ENCODE results near the gene ZNF823. TPM values are rescaled to one million over a fixed set of nuclear protein-coding genes. Genes with fewer than 3 reads are reported as not detected.

Gene ZNF823
- total and polyA plus RNA-seq, 2 of the 13 experiments (the other 11 are each of a cell fraction or from before 2014, with no cell fraction given), result 5.7 to 11.7 TPM

DNA sequence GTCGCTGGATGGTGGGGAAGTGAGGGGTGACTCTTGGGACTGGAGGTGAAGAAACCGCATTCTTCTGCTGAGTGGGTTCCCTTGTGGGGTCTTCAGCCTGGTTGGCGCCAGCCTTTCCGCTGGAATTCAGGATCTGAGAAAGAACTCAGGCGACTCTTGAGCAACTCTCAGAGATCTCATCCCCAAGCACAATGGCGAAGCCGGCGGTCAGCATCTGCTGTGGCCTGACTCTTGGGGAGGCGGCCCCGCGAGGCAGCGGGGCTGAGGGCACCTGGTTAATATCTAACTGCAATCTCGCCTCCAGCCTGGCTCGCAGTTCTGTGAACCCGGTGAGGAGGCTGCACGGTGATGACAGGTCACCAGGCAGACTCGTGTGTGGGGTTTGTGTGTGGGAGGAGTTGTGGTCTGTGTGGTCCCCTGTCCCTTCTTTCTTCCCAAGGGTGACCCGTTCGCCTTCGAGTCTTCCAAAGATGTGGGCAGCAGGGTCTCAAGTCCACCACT, 28.9 kb upstream of the ZNF823 start (continued):
- TF ChIP-seq, protein P1, sequence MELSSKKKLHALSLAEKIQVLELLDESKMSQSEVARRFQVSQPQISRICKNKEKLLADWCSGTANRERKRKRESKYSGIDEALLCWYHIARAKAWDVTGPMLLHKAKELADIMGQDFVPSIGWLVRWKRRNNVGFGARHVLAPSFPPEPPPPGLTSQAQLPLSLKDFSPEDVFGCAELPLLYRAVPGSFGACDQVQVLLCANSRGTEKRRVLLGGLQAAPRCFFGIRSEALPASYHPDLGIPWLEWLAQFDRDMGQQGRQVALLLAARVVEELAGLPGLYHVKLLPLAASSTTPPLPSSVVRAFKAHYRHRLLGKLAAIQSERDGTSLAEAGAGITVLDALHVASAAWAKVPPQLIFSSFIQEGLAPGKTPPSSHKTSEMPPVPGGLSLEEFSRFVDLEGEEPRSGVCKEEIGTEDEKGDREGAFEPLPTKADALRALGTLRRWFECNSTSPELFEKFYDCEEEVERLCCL (CRISPR knock-in tag; IDR thresholded peaks at IDR 0.05; ENCODE audit: borderline replicate concordance), result no peak
- TF ChIP-seq EEA1 (CRISPR knock-in tag; IDR thresholded peaks at IDR 0.05; ENCODE audit: borderline replicate concordance) (no peak), RNF2 (conservative IDR thresholded peaks at IDR 0.05; ENCODE audit: low read depth) (no peak), KLF16 (CRISPR knock-in tag; IDR thresholded peaks at IDR 0.05) (no peak; a peak in 1 of 4 replicates), TCF12 (IDR thresholded peaks at IDR 0.05) (no peak), TCF12 (CRISPR knock-in tag; IDR thresholded peaks at IDR 0.05) (no peak), MIER3 (CRISPR knock-in tag; IDR thresholded peaks at IDR 0.05; ENCODE audit: borderline replicate concordance) (no peak), ZNF296 (CRISPR knock-in tag; conservative IDR thresholded peaks at IDR 0.05) (no peak), ZNF451 (CRISPR knock-in tag; IDR thresholded peaks at IDR 0.05) (no peak), RXRA (CRISPR knock-in tag; IDR thresholded peaks at IDR 0.05) (peak; percentile 37; the same call in 1 of the 2 replicates), SMAD1 (CRISPR knock-in tag; IDR thresholded peaks at IDR 0.05; ENCODE audit: borderline replicate concordance, low read depth) (no peak), ZNF264 (CRISPR knock-in tag; IDR thresholded peaks at IDR 0.05) (no peak), SMAD9 (CRISPR knock-in tag; IDR thresholded peaks at IDR 0.05) (no peak), ATM (IDR thresholded peaks at IDR 0.05; ENCODE audit: borderline replicate concordance) (no peak), RXRB (CRISPR knock-in tag; IDR thresholded peaks at IDR 0.05; ENCODE audit: borderline replicate concordance) (peak; percentile 44; the same call in 1 of the 2 replicates), NR2C2 (CRISPR knock-in tag; IDR thresholded peaks at IDR 0.05; ENCODE audit: borderline replicate concordance) (no peak), CCDC6 (CRISPR knock-in tag; IDR thresholded peaks at IDR 0.05) (0 out of 2 replicates have a peak, but pooled peaks have one; percentile 11)
- TF ChIP-seq, protein P2, sequence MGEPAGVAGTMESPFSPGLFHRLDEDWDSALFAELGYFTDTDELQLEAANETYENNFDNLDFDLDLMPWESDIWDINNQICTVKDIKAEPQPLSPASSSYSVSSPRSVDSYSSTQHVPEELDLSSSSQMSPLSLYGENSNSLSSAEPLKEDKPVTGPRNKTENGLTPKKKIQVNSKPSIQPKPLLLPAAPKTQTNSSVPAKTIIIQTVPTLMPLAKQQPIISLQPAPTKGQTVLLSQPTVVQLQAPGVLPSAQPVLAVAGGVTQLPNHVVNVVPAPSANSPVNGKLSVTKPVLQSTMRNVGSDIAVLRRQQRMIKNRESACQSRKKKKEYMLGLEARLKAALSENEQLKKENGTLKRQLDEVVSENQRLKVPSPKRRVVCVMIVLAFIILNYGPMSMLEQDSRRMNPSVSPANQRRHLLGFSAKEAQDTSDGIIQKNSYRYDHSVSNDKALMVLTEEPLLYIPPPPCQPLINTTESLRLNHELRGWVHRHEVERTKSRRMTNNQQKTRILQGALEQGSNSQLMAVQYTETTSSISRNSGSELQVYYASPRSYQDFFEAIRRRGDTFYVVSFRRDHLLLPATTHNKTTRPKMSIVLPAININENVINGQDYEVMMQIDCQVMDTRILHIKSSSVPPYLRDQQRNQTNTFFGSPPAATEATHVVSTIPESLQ (CRISPR knock-in tag; conservative IDR thresholded peaks at IDR 0.05), result no peak
- TF ChIP-seq, protein P3, sequence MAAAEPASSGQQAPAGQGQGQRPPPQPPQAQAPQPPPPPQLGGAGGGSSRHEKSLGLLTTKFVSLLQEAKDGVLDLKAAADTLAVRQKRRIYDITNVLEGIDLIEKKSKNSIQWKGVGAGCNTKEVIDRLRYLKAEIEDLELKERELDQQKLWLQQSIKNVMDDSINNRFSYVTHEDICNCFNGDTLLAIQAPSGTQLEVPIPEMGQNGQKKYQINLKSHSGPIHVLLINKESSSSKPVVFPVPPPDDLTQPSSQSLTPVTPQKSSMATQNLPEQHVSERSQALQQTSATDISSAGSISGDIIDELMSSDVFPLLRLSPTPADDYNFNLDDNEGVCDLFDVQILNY (CRISPR knock-in tag; conservative IDR thresholded peaks at IDR 0.05), result no peak
- TF ChIP-seq, protein P4, sequence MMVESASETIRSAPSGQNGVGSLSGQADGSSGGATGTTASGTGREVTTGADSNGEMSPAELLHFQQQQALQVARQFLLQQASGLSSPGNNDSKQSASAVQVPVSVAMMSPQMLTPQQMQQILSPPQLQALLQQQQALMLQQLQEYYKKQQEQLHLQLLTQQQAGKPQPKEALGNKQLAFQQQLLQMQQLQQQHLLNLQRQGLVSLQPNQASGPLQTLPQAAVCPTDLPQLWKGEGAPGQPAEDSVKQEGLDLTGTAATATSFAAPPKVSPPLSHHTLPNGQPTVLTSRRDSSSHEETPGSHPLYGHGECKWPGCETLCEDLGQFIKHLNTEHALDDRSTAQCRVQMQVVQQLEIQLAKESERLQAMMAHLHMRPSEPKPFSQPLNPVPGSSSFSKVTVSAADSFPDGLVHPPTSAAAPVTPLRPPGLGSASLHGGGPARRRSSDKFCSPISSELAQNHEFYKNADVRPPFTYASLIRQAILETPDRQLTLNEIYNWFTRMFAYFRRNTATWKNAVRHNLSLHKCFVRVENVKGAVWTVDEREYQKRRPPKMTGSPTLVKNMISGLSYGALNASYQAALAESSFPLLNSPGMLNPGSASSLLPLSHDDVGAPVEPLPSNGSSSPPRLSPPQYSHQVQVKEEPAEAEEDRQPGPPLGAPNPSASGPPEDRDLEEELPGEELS (CRISPR knock-in tag; IDR thresholded peaks at IDR 0.05), result no peak
- TF ChIP-seq, protein P5, sequence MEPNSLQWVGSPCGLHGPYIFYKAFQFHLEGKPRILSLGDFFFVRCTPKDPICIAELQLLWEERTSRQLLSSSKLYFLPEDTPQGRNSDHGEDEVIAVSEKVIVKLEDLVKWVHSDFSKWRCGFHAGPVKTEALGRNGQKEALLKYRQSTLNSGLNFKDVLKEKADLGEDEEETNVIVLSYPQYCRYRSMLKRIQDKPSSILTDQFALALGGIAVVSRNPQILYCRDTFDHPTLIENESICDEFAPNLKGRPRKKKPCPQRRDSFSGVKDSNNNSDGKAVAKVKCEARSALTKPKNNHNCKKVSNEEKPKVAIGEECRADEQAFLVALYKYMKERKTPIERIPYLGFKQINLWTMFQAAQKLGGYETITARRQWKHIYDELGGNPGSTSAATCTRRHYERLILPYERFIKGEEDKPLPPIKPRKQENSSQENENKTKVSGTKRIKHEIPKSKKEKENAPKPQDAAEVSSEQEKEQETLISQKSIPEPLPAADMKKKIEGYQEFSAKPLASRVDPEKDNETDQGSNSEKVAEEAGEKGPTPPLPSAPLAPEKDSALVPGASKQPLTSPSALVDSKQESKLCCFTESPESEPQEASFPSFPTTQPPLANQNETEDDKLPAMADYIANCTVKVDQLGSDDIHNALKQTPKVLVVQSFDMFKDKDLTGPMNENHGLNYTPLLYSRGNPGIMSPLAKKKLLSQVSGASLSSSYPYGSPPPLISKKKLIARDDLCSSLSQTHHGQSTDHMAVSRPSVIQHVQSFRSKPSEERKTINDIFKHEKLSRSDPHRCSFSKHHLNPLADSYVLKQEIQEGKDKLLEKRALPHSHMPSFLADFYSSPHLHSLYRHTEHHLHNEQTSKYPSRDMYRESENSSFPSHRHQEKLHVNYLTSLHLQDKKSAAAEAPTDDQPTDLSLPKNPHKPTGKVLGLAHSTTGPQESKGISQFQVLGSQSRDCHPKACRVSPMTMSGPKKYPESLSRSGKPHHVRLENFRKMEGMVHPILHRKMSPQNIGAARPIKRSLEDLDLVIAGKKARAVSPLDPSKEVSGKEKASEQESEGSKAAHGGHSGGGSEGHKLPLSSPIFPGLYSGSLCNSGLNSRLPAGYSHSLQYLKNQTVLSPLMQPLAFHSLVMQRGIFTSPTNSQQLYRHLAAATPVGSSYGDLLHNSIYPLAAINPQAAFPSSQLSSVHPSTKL (CRISPR knock-in tag; IDR thresholded peaks at IDR 0.05), result peak; percentile 34; the same call in 1 of the 2 replicates
